HG03342 (cell line): ENCODE data around the gene DNAJC7.
"Not testable (repeated sequence)": the region's sequence is repeated elsewhere in the genome, so short reads cannot be mapped to it uniquely, and the experiment has no call there.

Source experiments
- ATAC-seq: cut with Tn5 transposase; IDR thresholded peaks from one replicate; pipeline ENCODE4 v1.9.1; 2021; ENCODE audit warnings: mild to moderate bottlenecking, moderate library complexity; ENCODE audit not compliant: unreplicated experiment

The DNAJC7 gene

GRCh38 chr17:42013740-42014139 lies 3.5 kb downstream of the DNAJC7 start:
- ATAC-seq: not testable (repeated sequence)

GRCh38 chr17:42012363-42012762 lies 4.9 kb downstream of the DNAJC7 start:
- not testable (repeated sequence) for ATAC-seq

- ATAC-seq: no peak
These were observed 6.2 kb downstream of the DNAJC7 start for GRCh38 chr17:42010898-42011516.

- ATAC-seq: not testable (repeated sequence)
These were observed 7.0 kb downstream of the DNAJC7 start for GRCh38 chr17:42010266-42010680.

GRCh38 chr17:42009170-42009569 lies 8.1 kb downstream of the DNAJC7 start:
- no peak for ATAC-seq

DNA sequence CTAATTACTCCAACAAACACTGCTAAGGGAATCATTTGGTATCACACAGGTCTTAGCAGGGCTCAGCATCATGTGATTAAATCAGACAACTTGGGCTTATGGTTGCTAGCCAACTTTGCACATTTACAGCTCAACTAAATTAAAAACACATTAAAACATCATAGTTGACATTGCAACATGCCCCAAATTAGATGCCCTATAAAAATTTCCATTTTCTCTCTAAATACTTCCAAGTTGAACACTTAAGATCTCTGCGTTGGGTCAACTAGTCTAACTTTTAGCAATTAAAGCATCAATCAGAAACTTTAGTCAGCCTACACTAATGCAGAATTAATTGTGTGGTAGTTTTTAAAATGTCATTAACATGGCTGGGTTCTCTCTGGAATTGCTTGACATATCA lies 12.1 kb downstream of the DNAJC7 start:
- ATAC-seq: no peak

DNA sequence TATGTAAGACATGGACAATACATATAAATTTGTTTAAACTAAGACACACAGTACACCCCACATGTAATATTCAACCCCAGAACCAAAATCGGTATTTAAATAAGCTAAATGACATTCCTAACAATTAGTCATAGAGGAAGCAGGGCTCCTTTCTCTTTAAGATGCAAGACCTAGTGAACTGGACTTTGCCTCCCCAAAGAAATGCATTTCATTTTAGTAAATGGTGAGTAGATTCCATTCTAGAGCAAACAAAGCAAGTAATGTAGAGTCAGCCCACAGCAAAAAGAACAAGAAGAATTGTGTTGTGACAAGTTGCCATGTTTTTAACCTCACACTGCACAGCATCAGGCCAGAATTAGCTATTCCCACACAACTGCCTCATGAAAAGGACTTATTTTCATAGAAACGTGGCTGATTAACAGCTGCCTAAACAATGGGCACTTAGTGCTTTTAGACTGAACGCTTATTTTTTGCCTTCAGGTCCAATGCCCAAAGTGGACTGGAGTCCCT lies 14.4 kb downstream of the DNAJC7 start:
- no peak for ATAC-seq

DNA sequence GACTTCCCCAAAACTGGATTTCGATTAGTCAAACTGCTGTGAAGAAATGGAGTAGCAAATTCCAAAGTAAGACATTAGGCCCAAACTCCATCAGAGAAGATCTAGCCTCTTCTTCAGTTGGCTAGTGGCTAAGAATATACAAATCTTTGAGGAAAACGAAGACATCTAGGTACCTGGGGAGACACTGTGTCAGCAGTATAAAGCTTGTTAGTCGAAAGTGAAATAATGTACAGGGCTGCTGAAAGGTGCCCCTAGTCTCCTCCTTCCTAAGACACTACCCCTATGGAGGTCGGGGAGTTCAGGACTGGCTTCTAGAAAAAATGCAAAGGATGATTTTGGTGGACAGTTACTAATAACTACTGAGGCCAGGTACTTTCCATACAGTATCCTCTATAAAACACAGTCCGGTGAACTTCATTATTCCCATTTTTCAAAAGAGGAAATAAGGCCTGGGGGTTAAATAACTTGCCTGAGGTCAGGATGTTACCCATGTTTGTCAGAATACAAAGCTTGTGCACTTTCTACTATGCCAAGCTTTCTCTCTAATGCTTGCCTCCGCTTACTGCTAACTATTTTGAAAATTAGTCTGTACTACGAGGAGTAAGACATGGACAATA lies 15.0 kb downstream of the DNAJC7 start:
- ATAC-seq: no peak

GRCh38 chr17:42001729-42002128 lies 15.5 kb downstream of the DNAJC7 start:
- no peak for ATAC-seq

DNA sequence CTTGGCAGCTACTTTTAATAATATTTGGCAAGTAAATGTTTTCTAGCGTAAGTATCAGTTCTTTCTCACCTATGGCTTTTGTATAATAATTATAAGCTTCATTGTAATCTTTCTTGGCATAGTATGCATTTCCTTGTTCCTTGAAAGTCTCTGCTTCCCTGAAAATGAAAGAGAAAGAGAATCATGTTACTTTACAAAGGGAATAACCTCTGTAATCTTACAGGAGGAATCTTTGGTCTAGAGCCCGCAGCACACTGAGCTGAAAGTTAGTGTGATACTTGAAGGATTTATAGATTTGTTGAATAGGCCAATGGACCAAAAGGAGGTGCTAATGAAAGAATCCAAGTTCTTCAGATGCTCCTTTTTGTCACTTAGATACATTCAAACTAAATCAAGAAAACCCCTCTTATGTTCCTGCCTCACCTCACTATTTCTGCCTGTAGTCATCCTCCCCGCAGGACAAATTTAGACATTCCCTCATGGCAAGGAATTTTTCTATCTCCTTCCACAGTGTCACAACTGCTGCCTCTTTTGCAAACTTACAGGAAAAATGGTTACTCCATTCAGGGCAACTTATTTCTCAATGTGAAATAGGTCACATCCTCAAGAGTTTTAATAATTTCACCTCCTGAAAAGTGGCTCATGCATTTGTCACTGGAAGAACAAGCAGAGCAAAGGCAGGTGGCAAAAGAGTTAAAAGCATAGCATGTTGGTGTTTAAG lies 16.7 kb downstream of the DNAJC7 start:
- no peak for ATAC-seq

- ATAC-seq: no peak
These were observed 18.7 kb downstream of the DNAJC7 start for GRCh38 chr17:41998497-41998896.

DNA sequence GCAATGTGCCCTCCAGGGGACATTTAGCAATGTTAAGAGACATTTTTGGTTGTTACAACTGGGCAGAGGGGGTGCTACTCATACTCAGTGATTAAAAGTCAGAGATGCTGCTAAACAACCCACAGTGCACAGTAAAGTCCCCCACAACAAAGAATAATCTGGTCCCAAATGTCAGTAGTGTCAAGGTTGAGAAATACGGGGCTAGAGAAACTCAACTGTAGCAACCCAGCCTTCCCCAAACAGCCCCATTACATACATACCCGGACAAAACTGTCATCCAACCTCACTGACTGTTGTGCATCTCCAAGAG lies 20.4 kb downstream of the DNAJC7 start:
- no peak for ATAC-seq

- no peak for ATAC-seq
These were observed 24.7 kb downstream of the DNAJC7 start for GRCh38 chr17:41992576-41992975.

DNA sequence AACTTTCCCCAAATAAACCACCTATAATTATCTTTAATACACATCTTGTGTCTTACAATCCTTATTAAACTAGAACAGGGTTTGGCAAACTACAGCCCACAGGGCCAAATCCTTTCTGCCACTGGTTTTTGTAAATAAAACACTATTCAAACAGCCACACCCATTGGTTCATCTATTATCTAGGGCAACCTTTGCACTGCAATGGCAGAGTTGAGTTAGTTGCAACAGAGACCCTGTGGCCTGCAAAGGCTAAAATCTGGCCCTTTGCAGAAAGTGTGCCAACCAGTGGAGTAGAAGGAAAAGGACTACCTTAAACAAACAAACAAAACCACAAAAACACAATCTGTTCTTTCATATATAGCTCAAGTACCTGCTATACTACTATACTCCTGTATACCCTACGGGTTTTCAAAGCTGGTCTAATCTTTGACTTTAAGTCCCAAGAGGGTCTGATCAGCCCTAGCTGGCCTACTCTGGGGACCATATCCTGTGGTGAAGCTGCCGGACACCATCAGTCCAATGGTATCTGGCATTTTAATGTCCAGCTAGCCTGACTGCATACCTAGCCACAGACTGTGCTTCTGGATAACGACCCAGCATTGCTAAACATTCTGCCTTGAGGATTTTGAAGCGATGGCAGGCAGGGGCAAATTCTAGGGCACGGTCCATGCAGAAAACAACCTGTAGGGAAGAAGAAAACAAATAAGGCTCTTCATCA lies 27.4 kb downstream of the DNAJC7 start:
- no peak for ATAC-seq

DNA sequence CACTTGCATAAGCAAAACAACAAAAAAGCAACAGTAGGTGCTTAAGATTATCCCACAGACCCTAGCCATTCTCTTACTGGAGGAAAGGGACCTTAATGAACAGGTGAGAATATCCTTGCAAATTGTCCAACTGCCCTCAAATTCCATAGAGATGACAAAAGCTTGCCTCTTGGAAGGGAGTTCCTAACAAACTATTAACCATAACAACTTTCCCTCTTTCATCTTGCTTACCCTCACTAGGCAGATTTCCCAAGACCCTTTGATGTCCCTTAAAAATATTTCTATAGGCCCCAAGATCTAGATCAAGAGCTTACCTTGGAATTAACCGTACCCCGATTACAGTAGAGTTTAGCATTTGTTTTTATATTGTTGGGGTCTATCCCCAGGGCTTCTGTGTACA lies 28.8 kb downstream of the DNAJC7 start:
- ATAC-seq: no peak

GRCh38 chr17:41987642-41988041 lies 29.6 kb downstream of the DNAJC7 start:
- no peak for ATAC-seq

GRCh38 chr17:41986634-41987033 lies 30.6 kb downstream of the DNAJC7 start:
- ATAC-seq: no peak

DNA sequence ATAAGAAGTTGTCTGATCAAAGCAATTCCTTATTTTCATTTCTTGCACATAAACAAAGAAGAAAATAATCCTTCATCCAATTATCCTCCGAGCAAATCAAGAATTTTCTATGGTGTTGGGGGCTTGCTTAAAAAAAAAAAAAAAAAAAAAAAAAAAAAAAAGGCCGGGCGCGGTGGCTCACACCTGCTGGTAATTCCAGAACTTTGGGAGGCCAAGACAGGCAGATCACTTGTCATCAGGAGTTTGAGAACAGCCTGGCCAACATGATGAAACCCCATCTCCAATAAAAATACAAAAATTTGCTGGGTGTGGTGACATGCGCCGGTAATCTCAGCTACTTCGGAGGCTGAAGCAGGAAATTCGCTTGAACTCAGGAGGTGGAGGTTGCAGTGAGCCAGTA lies 31.3 kb downstream of the DNAJC7 start:
- no peak for ATAC-seq

DNA sequence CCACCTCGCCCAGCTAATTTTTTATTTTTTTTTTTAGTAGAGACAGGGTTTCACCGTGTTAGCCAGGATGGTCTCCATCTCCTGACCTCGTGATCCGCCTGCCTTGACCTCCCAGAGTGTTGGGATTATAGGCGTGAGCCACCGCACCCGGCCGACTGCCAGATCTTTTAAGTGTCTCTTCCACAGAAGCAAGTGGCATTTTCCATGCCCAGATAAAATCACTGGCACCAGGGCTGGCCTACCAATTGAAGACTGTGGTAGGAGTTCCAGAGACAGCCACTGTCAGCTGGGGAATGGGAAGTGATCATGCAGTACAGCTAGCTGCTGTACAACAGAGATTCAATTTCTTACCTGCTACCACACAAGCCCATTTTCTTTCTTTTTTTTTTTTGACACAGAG lies 32.8 kb downstream of the DNAJC7 start:
- no peak for ATAC-seq

GRCh38 chr17:41982026-41982760 lies 35.0 kb downstream of the DNAJC7 start:
- no peak for ATAC-seq

GRCh38 chr17:41977991-41978390 lies 39.2 kb downstream of the DNAJC7 start:
- no peak for ATAC-seq
